Uterus (tissue), 4 donors: ENCODE measurements around the gene IRF8. TPM values are rescaled to one million over a fixed set of nuclear protein-coding genes. Genes with fewer than 3 reads are reported as not detected.

Experiments
- DNase-seq, 2 donors: peaks; one replicate each; pipeline ENCODE4 v3.0.0-alpha.2; 2019 to 2020
- H3K27ac ChIP-seq, 2 donors: fragments of 200-600 bp; sonication (generic); 1 replicate in 1 of 2; 2 replicates in 1 of 2; pipeline ENCODE4 v1.5.1; 2016 to 2018
- H3K27me3 ChIP-seq, 2 donors: fragments of 200-600 bp; sonication (generic); one replicate each; pipeline ENCODE4 v1.5.1; 2018 to 2019; ENCODE audit warnings: control low read depth in 1 of 2
- H3K36me3 ChIP-seq, 2 donors: fragments of 200-600 bp; sonication (generic); one replicate each; pipeline ENCODE4 v1.5.1; 2019; ENCODE audit warnings: control low read depth in 1 of 2
- H3K4me1 ChIP-seq, 2 donors: fragments of 200-600 bp; sonication (generic); one replicate each; pipeline ENCODE4 v1.5.1; 2018 to 2019; ENCODE audit warnings: control low read depth in 1 of 2
- H3K4me3 ChIP-seq, 2 donors: fragments of 200-600 bp; sonication (generic); 1 replicate in 1 of 2; 2 replicates in 1 of 2; pipeline ENCODE4 v1.5.1; 2018 to 2019; ENCODE audit warnings: mild to moderate bottlenecking in 1 of 2
- H3K9me3 ChIP-seq, 2 donors: fragments of 200-600 bp; sonication (generic); one replicate each; pipeline ENCODE4 v1.5.1; 2019; ENCODE audit warnings: control low read depth in 1 of 2
- POLR2A ChIP-seq, 2 donors: fragments of 450-650 bp; IDR thresholded peaks; one replicate each; pipeline ENCODE4 v1.6.1; 2016; ENCODE audit warnings: antibody characterized with exemption in 2 of 2, mild to moderate bottlenecking in 1 of 2, moderate library complexity in 1 of 2
- intact Hi-C: fragments of 100-400 bp; cut with DNase I; formaldehyde crosslinking; loops from one replicate; pipeline ENCODE4 v1.15.1; 2023; ENCODE audit warnings: low total_unique reads
- total RNA-seq, 4 donors: library from RNA; depleted of rRNA in 3 of 4; stranded (reverse); fragments of >200 nt in 3 of 4; gene quantifications; one replicate each; pipeline versions ENCODE4 v1.1.0 to v1.2.4, GENCODE V29; 2014 to 2023
- TF ChIP-seq, protein P1 (sequence below), 4 experiments: fragments of 200-600 bp in 2 of 4; fragments of 450-650 bp in 2 of 4; sonication (generic) in 2 of 4; IDR thresholded peaks; one replicate each; pipeline ENCODE4 v1.5.1; 2016 to 2019; ENCODE audit warnings: antibody characterized with exemption in 4 of 4, mild to moderate bottlenecking in 2 of 4, moderate library complexity in 1 of 4
- donor health status: DM: yes; HTN: yes; CAD: no.

IRF8 gene
- total RNA-seq, 4 donors from 2014 or later, result 3.7 to 17.3 (median 3.8) TPM; not detected in 1

DNA sequence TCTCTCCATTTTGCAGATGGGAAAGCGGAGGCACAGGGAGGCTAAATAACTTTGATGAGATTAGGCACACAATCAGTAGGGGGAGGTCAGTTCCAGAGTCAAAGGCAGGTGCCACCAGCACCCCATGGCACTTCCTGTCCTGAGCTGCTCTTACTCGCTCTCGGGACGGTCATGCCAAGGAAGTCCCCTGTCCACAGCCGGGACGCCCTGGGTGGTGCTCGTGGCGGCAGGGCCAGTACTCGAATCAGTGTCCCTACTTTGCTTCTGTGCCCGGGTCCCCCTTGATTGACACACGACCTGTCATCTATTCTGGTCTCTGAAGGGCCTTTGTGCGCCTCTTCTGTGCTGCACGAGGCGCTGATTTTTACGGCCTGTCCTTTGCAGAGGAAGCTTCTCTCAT is 31.3 kb downstream of the IRF8 start:
- no peaks in the 10 kb centered on the region for H3K9me3 ChIP-seq
- H3K27me3 ChIP-seq, result peaks cover 0 to 5% of the 10 kb centered on the region in 2 donors
- no peak overlapping the region for H3K4me3 ChIP-seq
- H3K36me3 ChIP-seq, result no peaks in the 10 kb centered on the region
- intact Hi-C loops, result no loop called here
- H3K4me1 ChIP-seq, result no peaks in the 10 kb centered on the region
- TF ChIP-seq POLR2A (IDR thresholded peaks at IDR 0.05), result no peak
- TF ChIP-seq, protein P1, sequence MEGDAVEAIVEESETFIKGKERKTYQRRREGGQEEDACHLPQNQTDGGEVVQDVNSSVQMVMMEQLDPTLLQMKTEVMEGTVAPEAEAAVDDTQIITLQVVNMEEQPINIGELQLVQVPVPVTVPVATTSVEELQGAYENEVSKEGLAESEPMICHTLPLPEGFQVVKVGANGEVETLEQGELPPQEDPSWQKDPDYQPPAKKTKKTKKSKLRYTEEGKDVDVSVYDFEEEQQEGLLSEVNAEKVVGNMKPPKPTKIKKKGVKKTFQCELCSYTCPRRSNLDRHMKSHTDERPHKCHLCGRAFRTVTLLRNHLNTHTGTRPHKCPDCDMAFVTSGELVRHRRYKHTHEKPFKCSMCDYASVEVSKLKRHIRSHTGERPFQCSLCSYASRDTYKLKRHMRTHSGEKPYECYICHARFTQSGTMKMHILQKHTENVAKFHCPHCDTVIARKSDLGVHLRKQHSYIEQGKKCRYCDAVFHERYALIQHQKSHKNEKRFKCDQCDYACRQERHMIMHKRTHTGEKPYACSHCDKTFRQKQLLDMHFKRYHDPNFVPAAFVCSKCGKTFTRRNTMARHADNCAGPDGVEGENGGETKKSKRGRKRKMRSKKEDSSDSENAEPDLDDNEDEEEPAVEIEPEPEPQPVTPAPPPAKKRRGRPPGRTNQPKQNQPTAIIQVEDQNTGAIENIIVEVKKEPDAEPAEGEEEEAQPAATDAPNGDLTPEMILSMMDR (IDR thresholded peaks at IDR 0.05), result no peak
- no peak overlapping the region for H3K27ac ChIP-seq
- DNase-seq, result no peak

DNA sequence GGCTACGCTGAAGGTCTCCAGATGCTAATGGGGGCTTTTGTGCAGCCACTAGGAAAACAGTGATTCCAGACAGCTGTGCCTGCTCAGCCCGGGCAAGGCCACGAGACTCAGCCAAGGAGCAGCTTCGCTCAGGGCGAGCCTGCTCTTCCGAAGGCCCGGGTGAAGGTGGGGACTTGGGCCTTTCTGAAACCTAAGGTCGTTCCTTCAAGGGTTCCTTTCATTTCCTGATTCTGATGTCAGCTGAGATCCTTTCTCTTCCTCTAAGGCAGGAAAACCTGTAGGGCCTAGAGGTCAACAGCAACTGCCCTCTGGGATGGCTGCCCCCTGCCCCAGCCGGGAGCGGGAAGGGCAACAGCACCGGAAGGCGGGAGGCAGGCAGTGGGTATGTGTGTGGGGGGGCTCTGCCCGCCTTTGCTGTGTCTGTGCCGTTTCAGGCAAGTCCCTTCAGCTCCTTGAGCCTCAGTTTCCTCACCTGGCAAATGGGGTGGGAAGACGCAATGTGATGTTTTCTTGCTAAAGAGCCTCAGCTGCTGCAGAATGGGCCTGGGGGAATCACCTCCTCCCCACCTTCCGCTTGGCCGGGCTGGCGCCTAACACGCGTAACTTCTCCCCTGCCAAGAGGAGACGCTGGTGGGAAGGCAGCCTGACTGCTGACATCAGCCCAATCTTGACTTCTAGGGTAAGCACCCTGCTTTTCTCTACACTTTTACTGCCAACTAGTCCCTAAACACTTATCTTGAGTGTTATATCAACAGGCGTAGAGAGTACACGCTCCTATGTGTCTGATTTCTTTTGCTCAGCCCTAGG is 32.8 kb downstream of the IRF8 start:
- TF ChIP-seq, protein P1 (IDR thresholded peaks at IDR 0.05), result no peak
- TF ChIP-seq POLR2A (IDR thresholded peaks at IDR 0.05), result no peak
- intact Hi-C loops, result no loop called here
- no peak overlapping the region for H3K4me3 ChIP-seq
- DNase-seq, result no peak
- H3K4me1 ChIP-seq, result no peaks in the 10 kb centered on the region
- H3K36me3 ChIP-seq, result no peaks in the 10 kb centered on the region
- H3K9me3 ChIP-seq, result no peaks in the 10 kb centered on the region
- peaks cover 0 to 5% of the 10 kb centered on the region in 2 donors for H3K27me3 ChIP-seq
- H3K27ac ChIP-seq, result no peak overlapping the region

DNA sequence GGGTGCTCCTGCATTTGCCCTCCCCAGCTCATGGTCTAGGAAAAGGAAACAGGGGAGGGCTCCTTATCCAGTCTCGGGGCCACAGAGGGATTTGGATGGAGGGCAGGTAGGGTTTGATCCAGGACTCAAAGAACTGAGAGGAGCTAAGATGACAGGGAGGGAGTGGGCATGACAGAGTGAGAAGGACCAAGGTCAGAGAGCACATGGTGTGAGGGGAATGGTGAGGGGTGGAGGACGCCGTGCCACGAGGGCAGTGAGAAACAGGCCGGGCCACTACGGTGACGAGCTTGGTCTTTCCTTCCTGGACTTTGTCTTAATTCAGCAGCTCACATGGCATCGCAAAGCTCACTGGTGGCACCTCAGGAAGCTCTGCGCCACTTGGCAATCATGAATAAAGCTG is 35.2 kb downstream of the IRF8 start:
- Histone ChIP-seq H3K27ac (no peak overlapping the region), H3K27me3 (peaks cover 0 to 5% of the 10 kb centered on the region in 2 donors), H3K4me3 (no peak overlapping the region), H3K9me3 (no peaks in the 10 kb centered on the region), H3K4me1 (no peaks in the 10 kb centered on the region), H3K36me3 (no peaks in the 10 kb centered on the region)
- TF ChIP-seq, protein P1 (IDR thresholded peaks at IDR 0.05), result no peak
- no peak for TF ChIP-seq POLR2A (IDR thresholded peaks at IDR 0.05)
- no peak for DNase-seq
- intact Hi-C loops, result no loop called here

DNA sequence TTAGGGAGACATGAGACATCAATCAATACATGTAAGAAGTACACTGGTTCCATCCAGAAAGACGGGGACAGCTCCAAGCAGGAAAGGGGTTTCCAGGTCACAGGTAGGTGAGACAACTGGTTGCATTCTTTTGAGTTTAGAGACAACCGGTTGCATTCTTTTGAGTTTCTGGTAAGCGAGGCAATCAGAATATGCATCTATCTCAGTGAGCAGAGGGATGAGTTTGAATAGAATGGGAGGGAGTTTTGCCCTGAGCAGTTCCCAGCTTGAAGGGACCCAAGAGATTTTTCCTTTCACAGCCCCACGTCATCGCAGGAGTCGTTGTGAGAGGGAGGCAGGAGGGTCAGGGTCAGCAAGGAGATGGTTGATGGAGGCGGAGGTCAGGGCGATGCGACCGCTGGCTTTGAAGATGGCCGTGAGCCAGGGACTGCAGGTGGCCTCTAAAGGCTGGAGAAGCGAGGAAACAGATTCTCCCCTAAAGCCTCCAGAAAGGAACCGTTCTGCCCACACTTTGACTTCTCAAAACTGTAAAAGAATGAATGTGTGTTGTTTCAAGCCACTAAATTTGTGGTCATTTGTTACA is 36.5 kb downstream of the IRF8 start:
- TF ChIP-seq POLR2A (IDR thresholded peaks at IDR 0.05), result no peak
- TF ChIP-seq, protein P1 (IDR thresholded peaks at IDR 0.05), result no peak
- H3K4me3 ChIP-seq, result no peak overlapping the region
- H3K27me3 ChIP-seq, result no peaks in the 10 kb centered on the region
- no peak overlapping the region for H3K27ac ChIP-seq
- no peaks in the 10 kb centered on the region for H3K4me1 ChIP-seq
- no peaks in the 10 kb centered on the region for H3K9me3 ChIP-seq
- no peak for DNase-seq
- intact Hi-C loops, result no loop called here
- no peaks in the 10 kb centered on the region for H3K36me3 ChIP-seq
